Measurements from ENCODE around the gene APOC1.
"Not testable (repeated sequence)": the region's sequence is repeated elsewhere in the genome, so short reads cannot be mapped to it uniquely, and the experiment has no call there.

APOC1 gene

DNA sequence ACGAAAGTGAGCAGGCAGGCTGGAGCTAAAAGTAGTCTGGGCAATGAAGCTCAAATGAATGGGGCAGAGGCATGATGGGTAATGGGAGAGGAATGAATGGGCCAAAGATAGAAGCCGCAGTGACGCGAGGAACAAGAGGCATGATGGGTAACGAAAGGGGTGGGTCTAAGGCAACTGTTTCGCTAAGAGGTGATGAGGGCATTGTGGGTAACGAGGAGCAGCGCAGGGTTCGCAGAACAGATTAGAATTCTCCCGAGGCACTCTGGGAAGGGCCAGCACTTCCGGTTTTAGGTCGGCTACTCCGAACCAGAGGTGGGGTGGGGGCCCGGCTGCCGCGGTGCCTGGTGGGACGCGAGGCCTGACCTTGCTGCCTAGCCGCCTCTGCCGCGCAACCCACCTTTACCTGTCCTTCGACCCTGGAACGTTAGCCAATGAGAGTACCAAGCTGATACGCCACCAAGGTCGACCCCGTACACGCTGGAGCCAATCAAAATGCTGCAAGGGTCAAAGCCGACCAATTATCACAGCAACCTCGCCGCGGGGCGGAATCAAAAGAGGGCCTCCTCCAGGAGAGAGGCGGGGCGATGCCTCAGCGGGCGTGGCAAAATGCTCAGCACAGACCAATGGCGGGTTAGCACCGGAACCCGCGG is 23.9 kb upstream of the APOC1 start:
- no peak for DNase-seq

DNA sequence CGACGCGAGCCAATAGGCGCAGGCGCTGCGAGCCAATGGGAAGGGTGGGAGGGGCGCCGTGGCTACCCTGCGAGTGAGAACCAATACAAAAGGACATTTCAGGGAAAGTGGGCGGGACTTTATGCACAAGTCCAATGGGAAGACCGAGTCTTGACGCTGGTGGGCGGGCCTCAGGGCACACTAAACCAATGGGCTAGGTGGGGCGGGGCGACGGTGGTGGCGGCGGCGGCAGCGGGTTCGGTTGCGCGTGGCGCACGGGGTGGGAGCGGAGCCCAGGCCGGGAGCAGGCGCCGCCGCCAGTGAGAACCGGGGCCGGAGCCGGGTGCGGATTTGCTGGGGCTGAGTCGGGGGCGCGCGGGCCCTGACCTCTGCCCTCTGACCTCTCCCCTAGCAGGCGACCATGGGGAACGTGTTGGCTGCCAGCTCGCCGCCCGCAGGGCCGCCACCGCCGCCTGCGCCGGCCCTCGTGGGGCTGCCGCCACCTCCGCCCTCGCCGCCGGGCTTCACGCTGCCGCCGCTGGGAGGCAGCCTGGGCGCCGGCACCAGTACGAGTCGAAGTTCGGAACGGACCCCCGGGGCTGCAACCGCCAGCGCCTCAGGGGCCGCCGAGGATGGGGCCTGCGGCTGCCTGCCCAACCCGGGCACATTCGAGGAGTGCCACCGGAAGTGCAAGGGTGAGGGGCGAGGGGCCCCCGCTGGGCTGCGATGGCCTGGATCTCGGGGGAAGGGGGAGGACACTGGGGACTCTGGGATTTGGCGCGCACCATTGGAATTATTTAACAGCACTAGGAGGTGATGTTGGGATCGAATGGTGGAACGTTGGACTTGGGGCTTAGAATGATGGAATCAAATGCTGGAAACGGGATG is 23.2 kb upstream of the APOC1 start, which contains the start of gene TOMM40:
Gene TOMM40, plus strand, starts transcription at position 239 of the 867 bp plus-strand sequence. Its CDS starts 162 bp downstream, at position 401.
- peak; percentile 100 for DNase-seq

DNA sequence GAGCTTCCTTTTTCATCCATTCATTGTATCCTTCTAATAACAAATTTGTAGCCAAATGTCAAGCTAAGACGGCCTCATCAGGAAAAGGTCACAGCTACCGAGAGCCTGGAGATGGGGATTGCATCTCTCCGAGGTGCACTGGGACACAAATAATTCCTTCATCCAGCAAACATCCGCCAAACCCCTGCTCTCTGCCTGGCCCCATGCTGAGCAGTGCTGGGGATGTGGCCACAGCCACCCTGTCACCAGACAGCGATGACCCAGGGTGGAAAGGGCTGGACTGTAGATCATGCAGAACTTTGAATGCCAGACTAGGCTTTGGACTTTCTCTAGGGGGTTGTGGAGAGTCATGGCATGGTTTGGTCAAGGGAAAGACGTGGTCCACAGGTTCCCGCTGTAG is 21.5 kb upstream of the APOC1 start:
- DNase-seq: no peak

DNA sequence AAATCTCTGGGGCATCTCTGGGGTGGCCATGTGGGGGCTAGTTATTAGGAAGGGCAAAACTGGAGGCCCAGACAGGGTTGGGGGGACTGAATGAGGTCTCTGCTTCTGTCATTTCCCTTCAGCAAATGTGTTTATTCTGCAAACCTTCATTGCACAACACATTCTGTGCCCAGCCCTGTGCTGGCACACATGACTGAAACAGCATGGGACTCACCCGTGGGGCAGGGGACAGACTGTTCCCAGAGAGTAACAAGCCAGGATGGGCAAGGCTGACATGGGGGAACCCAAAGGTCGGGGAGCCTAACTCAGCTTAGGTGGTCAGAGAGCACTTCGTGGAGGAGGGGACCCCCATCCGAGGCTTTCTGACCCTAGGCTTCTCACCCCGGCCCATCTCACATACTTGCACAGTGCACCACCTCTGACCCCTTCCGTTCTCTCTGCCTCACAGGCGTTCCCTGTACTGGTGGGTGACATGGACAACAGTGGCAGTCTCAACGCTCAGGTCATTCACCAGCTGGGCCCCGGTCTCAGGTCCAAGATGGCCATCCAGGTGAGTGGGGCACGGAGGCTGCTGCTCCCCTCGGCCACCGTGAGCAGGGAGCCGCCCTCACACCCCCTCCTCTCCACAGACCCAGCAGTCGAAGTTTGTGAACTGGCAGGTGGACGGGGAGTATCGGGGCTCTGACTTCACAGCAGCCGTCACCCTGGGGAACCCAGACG is 20.9 kb upstream of the APOC1 start:
- no peak for DNase-seq

DNA sequence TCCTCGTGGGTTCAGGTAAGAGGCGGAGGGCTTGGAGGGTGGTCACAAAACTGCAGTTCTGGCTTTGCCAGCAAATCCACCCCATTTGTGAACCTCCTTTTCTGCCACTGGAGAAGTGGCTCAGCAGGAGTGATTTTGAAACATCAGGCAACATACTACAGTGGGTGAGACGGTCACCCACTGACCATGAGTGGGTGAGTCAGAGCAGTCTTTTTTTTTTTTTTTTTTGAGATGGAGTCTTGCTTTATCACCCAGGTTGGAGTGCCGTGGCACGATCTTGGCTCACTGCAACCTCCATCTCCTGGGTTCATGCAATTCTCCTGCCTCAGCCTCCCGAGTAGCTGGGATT is 20.4 kb upstream of the APOC1 start:
- DNase-seq: no peak

DNA sequence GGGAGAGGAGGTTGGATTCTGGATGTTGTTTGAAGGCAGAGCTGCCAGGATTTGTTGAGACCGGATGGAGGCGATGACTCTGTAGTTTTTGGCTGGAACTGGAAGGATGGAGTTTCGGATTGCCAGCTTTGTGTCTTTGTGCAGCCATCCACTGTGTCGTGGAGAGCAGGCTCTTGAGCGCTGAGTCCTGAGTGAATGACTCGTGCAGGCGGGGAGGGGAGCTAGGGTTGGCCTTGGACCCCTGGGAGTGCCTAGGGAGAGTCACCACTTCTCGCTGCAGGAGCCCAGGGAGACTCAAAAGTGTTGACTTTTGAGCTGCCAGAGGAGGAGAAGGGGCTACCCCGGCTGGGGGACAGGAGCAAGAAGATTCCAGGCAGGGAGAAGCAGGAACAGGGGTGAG is 19.5 kb upstream of the APOC1 start:
- no peak for DNase-seq

DNA sequence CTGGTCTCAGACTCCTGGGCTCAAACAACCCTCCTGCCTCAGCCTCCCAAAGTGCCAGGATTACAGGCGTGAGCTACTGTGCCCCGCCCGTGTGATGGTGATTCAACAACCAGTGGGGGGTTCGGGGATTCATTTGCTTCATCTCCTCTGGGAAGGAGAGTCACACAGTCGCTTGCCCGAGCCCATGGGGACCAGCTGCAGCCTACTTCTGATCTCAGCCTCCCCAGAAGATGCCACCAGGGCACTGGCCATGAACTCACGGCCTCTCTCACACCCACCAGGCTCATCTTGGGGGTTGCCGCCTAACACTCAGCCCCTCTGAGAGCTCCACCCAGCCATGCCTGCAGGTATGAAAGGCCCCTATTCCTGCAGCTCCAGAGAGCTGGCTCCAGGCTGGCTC is 16.6 kb upstream of the APOC1 start:
- DNase-seq: no peak

DNA sequence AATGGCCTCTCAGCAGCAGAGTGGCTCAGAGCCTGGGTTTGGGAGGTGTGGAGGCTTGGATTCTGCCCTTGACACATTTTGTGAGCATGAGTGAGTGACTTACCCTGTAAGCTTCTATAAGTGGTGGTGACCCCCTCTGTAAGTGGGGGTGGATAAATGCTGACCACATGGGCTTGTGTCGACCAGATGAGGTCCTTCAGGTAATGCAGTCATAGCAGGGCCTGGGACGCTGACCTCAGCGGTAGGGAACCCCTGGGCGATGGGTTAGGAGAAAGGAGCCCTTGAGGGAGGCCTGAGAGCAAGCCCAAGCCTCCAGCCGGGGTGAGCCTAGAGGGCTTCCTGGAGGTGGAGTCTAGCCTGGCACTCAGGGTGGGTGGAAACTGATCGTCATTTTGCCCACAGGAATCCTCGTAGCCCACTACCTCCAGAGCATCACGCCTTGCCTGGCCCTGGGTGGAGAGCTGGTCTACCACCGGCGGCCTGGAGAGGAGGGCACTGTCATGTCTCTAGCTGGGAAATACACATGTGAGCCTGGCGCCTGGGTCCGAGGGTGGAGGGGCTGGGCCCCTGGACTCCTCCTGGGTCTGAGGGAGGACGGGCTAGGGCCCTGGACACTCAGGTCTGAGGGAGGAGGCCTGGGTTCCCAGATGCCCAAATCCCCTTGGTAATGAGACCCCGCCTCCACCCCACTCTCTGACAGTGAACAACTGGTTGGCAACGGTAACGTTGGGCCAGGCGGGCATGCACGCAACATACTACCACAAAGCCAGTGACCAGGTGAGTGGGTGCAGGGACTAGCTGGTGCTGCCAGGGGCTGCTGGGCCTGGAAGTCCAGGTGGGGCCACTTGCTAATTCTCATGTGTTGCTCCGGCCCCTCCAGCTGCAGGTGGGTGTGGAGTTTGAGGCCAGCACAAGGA is 13.8 kb upstream of the APOC1 start:
- no peak for DNase-seq

DNA sequence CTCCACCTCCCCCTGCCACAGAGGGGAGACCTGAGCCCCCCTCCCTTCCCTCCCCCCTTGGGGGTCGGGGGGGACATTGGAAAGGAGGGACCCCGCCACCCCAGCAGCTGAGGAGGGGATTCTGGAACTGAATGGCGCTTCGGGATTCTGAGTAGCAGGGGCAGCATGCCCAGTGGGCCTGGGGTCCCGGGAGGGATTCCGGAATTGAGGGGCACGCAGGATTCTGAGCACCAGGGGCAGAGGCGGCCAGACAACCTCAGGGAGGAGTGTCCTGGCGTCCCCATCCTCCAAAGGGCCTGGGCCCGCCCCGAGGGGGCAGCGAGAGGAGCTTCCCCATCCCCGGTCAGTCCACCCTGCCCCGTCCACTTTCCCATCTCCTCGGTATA is 11.2 kb upstream of the APOC1 start:
- DNase-seq: no peak

DNA sequence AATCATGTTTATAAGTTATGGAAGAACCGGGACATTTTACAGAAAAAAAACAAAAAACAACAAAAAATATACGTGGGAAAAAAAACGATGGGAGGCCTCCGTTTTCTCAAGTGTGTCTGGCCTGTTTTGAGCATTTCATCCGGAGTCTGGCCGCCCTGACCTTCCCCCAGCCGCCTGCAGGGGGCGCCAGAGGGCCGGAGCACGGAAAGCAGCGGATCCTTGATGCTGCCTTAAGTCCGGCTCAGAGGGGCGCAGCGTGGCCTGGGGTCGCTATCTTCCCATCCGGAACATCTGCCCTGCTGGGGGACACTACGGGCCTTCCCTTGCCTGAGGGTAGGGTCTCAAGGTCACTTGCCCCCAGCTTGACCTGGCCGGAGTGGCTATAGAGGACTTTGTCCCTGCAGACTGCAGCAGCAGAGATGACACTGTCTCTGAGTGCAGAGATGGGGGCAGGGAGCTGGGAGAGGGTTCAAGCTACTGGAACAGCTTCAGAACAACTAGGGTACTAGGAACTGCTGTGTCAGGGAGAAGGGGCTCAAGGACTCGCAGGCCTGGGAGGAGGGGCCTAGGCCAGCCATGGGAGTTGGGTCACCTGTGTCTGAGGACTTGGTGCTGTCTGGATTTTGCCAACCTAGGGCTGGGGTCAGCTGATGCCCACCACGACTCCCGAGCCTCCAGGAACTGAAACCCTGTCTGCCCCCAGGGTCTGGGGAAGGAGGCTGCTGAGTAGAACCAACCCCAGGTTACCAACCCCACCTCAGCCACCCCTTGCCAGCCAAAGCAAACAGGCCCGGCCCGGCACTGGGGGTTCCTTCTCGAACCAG is 10.6 kb upstream of the APOC1 start:
- peak; percentile 74 for DNase-seq

DNA sequence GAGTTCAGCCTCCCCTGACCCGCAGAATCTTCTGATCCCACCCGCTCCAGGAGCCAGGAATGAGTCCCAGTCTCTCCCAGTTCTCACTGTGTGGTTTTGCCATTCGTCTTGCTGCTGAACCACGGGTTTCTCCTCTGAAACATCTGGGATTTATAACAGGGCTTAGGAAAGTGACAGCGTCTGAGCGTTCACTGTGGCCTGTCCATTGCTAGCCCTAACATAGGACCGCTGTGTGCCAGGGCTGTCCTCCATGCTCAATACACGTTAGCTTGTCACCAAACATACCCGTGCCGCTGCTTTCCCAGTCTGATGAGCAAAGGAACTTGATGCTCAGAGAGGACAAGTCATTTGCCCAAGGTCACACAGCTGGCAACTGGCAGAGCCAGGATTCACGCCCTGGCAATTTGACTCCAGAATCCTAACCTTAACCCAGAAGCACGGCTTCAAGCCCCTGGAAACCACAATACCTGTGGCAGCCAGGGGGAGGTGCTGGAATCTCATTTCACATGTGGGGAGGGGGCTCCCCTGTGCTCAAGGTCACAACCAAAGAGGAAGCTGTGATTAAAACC is 9.9 kb upstream of the APOC1 start:
- DNase-seq: no peak

DNA sequence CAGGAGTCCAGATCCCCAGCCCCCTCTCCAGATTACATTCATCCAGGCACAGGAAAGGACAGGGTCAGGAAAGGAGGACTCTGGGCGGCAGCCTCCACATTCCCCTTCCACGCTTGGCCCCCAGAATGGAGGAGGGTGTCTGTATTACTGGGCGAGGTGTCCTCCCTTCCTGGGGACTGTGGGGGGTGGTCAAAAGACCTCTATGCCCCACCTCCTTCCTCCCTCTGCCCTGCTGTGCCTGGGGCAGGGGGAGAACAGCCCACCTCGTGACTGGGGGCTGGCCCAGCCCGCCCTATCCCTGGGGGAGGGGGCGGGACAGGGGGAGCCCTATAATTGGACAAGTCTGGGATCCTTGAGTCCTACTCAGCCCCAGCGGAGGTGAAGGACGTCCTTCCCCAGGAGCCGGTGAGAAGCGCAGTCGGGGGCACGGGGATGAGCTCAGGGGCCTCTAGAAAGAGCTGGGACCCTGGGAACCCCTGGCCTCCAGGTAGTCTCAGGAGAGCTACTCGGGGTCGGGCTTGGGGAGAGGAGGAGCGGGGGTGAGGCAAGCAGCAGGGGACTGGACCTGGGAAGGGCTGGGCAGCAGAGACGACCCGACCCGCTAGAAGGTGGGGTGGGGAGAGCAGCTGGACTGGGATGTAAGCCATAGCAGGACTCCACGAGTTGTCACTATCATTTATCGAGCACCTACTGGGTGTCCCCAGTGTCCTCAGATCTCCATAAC is 8.8 kb upstream of the APOC1 start, which contains the start of gene APOE:
Gene APOE, plus strand, starts transcription at position 360 of the 724 bp plus-strand sequence. CDS start 829 bp downstream, outside the sequence.
- no peak for DNase-seq

DNA sequence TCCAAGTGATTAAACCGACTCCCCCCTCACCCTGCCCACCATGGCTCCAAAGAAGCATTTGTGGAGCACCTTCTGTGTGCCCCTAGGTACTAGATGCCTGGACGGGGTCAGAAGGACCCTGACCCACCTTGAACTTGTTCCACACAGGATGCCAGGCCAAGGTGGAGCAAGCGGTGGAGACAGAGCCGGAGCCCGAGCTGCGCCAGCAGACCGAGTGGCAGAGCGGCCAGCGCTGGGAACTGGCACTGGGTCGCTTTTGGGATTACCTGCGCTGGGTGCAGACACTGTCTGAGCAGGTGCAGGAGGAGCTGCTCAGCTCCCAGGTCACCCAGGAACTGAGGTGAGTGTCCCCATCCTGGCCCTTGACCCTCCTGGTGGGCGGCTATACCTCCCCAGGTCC is 6.8 kb upstream of the APOC1 start:
- DNase-seq: no peak

DNA sequence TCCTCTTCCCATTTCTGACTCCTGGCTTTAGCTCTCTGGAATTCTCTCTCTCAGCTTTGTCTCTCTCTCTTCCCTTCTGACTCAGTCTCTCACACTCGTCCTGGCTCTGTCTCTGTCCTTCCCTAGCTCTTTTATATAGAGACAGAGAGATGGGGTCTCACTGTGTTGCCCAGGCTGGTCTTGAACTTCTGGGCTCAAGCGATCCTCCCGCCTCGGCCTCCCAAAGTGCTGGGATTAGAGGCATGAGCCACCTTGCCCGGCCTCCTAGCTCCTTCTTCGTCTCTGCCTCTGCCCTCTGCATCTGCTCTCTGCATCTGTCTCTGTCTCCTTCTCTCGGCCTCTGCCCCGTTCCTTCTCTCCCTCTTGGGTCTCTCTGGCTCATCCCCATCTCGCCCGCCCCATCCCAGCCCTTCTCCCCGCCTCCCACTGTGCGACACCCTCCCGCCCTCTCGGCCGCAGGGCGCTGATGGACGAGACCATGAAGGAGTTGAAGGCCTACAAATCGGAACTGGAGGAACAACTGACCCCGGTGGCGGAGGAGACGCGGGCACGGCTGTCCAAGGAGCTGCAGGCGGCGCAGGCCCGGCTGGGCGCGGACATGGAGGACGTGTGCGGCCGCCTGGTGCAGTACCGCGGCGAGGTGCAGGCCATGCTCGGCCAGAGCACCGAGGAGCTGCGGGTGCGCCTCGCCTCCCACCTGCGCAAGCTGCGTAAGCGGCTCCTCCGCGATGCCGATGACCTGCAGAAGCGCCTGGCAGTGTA is 6.2 kb upstream of the APOC1 start:
- no peak for DNase-seq

DNA sequence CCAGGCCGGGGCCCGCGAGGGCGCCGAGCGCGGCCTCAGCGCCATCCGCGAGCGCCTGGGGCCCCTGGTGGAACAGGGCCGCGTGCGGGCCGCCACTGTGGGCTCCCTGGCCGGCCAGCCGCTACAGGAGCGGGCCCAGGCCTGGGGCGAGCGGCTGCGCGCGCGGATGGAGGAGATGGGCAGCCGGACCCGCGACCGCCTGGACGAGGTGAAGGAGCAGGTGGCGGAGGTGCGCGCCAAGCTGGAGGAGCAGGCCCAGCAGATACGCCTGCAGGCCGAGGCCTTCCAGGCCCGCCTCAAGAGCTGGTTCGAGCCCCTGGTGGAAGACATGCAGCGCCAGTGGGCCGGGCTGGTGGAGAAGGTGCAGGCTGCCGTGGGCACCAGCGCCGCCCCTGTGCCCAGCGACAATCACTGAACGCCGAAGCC is 5.6 kb upstream of the APOC1 start:
- DNase-seq: no peak

DNA sequence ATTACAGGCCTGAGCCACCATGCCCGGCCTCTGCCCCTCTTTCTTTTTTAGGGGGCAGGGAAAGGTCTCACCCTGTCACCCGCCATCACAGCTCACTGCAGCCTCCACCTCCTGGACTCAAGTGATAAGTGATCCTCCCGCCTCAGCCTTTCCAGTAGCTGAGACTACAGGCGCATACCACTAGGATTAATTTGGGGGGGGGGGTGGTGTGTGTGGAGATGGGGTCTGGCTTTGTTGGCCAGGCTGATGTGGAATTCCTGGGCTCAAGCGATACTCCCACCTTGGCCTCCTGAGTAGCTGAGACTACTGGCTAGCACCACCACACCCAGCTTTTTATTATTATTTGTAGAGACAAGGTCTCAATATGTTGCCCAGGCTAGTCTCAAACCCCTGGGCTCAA is 4.6 kb upstream of the APOC1 start:
- DNase-seq: no peak

DNA sequence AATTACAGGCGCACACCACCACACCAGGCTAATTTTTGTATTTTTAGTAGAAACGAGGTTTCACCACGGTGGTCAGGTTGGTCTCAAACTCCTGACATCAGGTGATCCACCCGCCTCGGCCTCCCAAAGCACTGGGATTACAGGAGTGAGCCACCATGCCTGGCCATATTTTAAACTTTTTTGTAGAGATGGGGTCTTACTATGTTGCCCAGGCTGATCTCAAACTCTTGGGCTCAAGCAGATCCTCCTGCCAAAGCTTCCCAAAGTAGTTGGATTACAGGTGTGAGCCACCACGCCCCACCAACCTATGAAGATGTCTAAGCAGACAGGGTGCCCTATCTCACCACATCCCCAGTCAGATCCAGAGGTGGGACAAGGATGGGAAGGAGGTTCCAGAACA is 2.5 kb upstream of the APOC1 start:
- DNase-seq: not testable (repeated sequence)

DNA sequence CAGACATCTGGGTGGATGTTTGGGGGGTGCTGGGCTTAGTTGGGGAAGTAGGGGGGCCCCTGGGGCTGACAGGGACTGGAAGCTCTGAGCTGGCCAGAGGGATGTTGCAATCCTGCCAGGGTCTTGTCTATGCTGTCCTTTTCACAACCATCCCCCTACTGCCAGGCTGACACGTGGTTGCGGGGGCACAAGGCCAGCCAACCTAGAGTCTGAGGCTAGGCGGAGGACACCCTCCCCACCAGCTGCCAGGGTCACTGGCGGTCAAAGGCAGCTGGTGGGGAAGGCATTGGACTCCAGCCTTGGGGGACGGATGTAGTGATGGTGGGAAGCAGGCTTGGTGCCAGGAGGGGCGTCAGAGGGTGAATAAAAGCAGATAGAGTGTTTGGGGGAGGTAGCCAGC is 1.6 kb upstream of the APOC1 start:
- no peak for DNase-seq

DNA sequence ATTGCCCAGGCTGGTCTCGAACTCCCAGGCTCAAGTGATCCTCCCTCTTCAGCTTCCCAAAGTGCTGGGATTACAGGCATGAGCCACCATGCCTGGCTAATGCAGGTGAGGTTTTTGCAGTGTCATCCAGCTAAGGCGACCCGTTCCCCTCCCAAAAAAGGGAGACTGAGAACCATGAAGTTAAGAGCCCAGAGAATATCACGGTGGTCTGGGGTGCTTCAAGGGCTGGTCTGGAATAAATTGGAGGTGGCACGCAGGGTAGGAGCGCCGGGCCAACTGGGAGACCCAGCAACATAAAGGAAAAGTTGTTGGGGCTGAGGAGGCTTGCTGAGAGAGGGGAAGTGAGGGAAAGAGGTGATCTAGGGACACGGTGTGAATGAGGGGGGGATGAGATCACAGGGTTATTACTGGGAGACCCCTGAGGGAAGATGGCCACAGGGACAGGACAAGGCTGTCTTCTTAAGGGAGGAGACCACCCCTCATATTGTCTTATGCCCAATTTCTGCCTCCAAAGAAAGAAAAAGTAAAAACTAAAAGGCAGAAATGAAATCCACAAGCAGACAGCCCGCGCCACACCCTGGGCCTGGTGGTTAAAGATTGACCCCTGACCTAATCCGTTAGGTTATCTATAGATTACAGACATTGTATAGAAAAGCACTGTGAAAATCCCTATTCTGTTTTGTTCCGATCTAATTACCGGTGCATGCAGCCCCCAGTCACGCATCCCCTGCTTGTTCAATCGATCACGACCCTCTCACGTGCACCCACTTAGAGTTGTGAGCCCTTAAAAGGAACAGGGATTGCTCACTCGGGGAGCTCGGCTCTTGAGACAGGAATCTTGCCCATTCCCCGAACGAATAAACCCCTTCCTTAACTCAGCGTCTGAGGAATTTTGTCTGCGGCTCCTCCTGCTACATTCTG is 636 bp upstream of the APOC1 start:
- not testable (repeated sequence) for DNase-seq
